ENCODE results near the gene RCN2. TPM values are rescaled to one million over a fixed set of nuclear protein-coding genes. Genes with fewer than 3 reads are reported as not detected.

RCN2 gene
- total RNA-seq, 2 donors from 2014 or later: 34.0 to 42.6 TPM

GRCh38 chr15:76939715-76940114 is 8.2 kb downstream of the RCN2 start:
- intact Hi-C loops (cut with DNase I): no loop called here
- H3K27me3 ChIP-seq: no peaks in the 10 kb centered on the region
- no peaks in the 10 kb centered on the region for H3K4me1 ChIP-seq
- no peak overlapping the region for H3K9ac ChIP-seq (ENCODE audit: low read depth in 2 of 2, low read length in 2 of 2)
- DNase-seq: no peak
- H3K27ac ChIP-seq: no peak overlapping the region
- H3K36me3 ChIP-seq: no peaks in the 10 kb centered on the region
- no peak overlapping the region for H3K4me3 ChIP-seq
- H3K9me3 ChIP-seq: no peaks in the 10 kb centered on the region
- TF ChIP-seq CTCF (IDR thresholded peaks at IDR 0.05): no peak

GRCh38 chr15:76941636-76942035 is 10.1 kb downstream of the RCN2 start:
- Histone ChIP-seq H3K27me3 (no peaks in the 10 kb centered on the region), H3K4me3 (no peak overlapping the region), H3K9ac (ENCODE audit: low read depth in 2 of 2, low read length in 2 of 2) (no peak overlapping the region), H3K9me3 (no peaks in the 10 kb centered on the region), H3K27ac (no peak overlapping the region), H3K4me1 (no peaks in the 10 kb centered on the region), H3K36me3 (no peaks in the 10 kb centered on the region)
- no peak for TF ChIP-seq CTCF (IDR thresholded peaks at IDR 0.05)
- no peak for DNase-seq
- intact Hi-C loops (cut with DNase I): no loop called here

- Histone ChIP-seq H3K27me3 (no peaks in the 10 kb centered on the region), H3K4me3 (no peak overlapping the region), H3K4me1 (no peaks in the 10 kb centered on the region), H3K9me3 (no peaks in the 10 kb centered on the region), H3K9ac (ENCODE audit: low read depth in 2 of 2, low read length in 2 of 2) (no peak overlapping the region), H3K27ac (no peak overlapping the region), H3K36me3 (no peaks in the 10 kb centered on the region)
- intact Hi-C loops (cut with DNase I): no loop called here
- no peak for DNase-seq
- TF ChIP-seq CTCF (IDR thresholded peaks at IDR 0.05): no peak
Observed at GRCh38 chr15:76942331-76942730, 10.8 kb downstream of the RCN2 start.

- no peak overlapping the region for H3K27ac ChIP-seq
- H3K9ac ChIP-seq (ENCODE audit: low read depth in 2 of 2, low read length in 2 of 2): no peak overlapping the region
- no peaks in the 10 kb centered on the region for H3K9me3 ChIP-seq
- no peak for TF ChIP-seq CTCF (IDR thresholded peaks at IDR 0.05)
- H3K4me3 ChIP-seq: no peak overlapping the region
- no peak for DNase-seq
- H3K4me1 ChIP-seq: no peaks in the 10 kb centered on the region
- intact Hi-C loops (cut with DNase I): no loop called here
- H3K27me3 ChIP-seq: no peaks in the 10 kb centered on the region
- no peaks in the 10 kb centered on the region for H3K36me3 ChIP-seq
Observed at GRCh38 chr15:76945494-76946093, 14.0 kb downstream of the RCN2 start.

GRCh38 chr15:76947454-76947853 is 15.9 kb downstream of the RCN2 start:
- no peaks in the 10 kb centered on the region for H3K36me3 ChIP-seq

More at GRCh38 chr15:76947454-76947853, 15.9 kb downstream of the RCN2 start:
- DNase-seq: no peak
- Histone ChIP-seq H3K9ac (ENCODE audit: low read depth in 2 of 2, low read length in 2 of 2) (no peak overlapping the region), H3K27me3 (no peaks in the 10 kb centered on the region), H3K27ac (no peak overlapping the region), H3K4me3 (no peak overlapping the region), H3K4me1 (no peaks in the 10 kb centered on the region), H3K9me3 (no peaks in the 10 kb centered on the region)
- no peak for TF ChIP-seq CTCF (IDR thresholded peaks at IDR 0.05)
- intact Hi-C loops (cut with DNase I): no loop called here
